HG02610 (cell line): ENCODE data around the gene PIEZO2.

Experiments
- ATAC-seq: cut with Tn5 transposase; IDR thresholded peaks from one replicate; pipeline ENCODE4 v1.9.1; 2021; ENCODE audit warnings: mild to moderate bottlenecking, moderate library complexity; ENCODE audit not compliant: unreplicated experiment

PIEZO2 gene

GRCh38 chr18:10805587-10806118, 343.7 kb downstream of the PIEZO2 start:
- ATAC-seq, result no peak

GRCh38 chr18:10804126-10804525, 345.2 kb downstream of the PIEZO2 start:
- ATAC-seq, result no peak

DNA sequence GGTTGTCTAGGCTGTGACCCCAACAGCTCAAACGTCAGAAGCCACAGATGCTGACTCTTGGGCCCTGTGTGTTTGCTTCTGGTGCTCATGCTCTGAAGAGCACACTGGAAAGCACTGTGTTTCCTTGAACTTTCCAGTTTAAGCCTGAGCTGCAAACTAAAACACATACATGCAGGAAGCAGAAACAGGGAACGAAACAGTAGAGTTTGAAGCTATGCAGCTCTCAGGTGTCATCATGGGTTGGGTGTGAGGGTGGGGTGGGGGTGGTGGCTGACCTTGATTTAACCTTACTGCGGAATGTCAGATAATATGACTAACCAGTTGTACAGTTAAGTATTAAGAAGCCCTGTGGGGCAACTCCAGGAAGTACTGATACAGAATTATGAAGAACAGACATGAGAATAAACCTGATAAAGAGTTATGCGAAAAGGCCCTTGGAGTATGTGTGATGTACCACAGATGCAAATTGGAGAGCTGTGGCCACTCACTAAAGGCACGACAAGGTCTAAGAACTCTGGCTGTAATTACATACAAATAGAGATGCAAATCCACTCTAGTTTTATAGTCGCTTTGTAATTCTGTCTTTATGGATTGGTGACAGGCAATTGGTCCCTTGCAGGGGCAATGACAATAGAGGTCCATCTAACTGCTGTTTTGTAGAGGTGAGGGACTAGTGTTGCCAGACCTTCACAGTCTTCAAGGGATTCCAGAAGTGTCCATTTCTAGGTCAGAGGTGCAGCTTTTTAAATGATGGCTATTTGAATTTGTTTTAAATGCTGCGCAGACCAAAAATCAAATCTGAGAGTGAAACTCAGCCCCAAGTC, 350.4 kb downstream of the PIEZO2 start:
- ATAC-seq, result no peak

DNA sequence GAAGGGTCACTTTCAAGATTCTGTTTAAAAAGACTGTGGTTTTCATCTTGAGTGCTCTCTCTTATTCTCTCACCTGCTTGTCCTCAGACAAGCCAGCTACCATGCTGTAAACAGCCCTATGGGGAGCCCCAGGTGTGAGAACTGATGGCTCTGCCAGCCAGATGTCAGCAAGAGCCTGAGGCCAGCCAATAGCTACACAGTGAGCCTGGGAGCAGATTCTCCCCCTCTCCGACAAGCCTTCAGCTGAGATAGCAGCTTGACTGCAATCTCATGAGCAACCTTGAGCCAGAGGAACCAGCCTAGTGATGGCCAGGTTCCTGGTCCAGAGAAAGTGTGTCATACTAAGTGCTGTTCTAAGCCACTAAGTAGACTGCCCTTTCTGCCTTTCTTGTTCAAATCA, 351.5 kb downstream of the PIEZO2 start:
- ATAC-seq, result no peak

DNA sequence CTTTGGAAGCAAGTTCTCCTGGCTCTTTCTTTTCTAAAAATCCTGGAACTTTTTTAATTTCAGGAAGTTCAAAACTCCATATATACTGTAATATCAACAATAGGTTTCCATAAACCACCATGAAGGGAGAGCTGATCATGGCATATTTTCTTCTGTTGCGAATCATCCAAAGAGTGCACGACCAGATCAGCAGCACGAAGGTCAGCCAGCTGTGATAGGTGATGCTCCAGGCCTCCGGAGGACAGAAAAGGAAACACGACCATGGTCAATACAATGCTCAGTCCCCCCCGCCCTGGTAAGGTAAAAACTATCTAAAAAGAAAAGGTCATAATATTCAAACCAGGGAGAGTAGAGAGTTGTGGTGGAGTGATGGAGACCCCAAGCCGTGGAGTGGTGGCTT, 354.6 kb downstream of the PIEZO2 start:
- no peak for ATAC-seq

GRCh38 chr18:10793730-10794370, 355.5 kb downstream of the PIEZO2 start:
- no peak for ATAC-seq

DNA sequence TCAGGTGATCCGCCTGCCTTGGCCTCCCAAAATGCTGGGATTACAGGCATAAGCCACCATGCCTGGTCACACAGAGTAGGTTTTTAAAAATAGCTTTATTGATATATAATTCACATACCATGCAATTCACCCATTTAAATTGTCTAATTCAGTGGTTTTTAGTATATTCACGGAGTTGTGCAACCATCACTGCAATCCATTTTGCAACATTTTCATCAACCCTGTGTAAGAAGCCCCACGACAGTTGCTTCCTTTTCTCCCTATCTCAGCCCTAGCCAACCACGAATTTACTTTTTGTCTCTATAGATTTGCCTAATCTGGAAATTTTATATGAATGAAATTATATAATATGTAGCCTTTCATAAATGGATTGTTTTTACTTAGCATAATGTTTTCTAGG, 357.2 kb downstream of the PIEZO2 start:
- no peak for ATAC-seq

GRCh38 chr18:10791169-10791831, 358.1 kb downstream of the PIEZO2 start:
- ATAC-seq, result no peak

DNA sequence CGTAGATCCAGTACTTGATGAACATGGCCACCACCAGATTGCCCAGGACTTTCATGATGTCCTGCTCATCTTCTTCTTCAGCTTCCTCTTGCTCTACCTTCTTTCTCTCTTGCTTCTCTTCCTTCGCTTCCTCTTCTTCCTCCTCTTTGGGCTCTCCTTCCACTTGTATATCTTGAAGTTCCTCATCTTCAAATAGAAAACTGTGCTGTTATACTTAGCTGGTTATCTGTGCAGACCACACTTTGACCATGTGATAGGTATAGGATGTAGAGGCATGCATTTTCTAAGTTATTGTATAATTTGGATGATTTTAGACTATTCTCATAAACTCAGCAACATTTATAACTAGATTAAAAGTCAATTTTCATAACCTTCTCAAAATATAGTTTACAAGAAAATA, 360.2 kb downstream of the PIEZO2 start:
- no peak for ATAC-seq

- ATAC-seq, result peak; percentile 88
These were observed 362.0 kb downstream of the PIEZO2 start for GRCh38 chr18:10787293-10787901.

DNA sequence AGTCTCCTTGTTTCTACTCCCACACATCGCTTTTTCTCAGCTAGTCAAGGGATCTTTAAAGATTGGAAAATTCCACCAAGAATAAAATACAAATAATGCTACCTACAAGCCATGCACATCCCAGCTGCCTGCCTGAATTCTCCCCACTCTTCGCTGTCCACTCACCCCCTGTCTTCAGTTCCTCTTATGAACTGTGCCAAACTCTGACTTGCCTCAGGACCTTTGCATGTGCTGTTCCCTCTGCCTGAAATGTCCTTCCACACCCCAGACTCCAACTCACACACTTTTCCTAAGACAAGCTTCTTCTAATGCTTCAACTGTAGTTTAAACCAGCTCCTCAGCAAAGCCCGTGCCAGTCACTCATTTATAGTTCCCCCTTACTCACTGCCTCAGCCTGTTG, 363.6 kb downstream of the PIEZO2 start:
- ATAC-seq, result no peak

DNA sequence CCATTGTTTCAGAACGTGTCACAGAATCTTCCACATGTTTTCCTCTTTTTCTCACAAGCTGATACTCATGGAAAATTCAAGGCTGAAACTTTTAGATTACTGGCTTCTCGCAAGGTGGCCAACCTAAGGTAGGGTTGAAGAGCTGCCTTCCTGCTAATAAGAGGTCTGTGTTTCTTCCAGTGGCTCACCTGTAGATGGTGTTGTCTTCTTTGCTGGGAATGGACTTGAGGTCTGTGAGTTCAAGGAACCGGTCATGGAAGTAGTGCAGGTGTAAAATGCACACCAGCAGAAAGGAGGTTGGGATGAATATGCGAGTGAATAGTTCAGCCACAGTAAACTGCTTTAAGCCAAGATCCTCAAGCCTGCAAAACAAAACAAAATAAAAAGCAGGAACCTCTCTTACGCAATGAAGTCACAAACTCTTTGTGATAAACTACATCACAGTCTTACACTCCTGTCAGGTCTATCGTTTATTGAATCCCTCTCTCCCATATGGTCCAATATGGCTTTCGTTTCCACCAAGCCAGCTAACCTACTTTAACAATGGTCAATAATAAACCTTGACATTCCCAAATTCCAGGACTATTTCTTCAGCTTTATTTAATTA, 364.7 kb downstream of the PIEZO2 start:
- ATAC-seq, result no peak

DNA sequence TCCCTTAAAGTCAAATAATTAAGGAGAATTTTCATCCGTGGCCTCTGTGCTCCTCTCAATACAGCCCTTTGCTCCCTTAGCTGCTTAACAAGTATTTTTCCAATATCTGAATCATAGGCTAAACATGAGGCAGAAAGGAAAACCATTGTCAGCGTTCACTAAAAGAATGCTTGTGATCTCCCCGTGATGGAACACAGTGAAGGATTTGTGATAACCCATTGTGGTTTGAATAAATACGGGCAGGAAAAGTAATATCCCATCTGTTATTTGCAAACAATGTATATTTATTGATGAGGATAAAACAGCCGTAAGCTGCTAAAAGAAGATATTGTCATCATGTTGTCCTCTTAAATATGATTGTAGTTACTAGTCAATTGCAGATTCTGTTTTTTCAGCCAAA, 365.4 kb downstream of the PIEZO2 start:
- no peak for ATAC-seq

- no peak for ATAC-seq
These were observed 372.9 kb downstream of the PIEZO2 start for GRCh38 chr18:10776493-10776892.

DNA sequence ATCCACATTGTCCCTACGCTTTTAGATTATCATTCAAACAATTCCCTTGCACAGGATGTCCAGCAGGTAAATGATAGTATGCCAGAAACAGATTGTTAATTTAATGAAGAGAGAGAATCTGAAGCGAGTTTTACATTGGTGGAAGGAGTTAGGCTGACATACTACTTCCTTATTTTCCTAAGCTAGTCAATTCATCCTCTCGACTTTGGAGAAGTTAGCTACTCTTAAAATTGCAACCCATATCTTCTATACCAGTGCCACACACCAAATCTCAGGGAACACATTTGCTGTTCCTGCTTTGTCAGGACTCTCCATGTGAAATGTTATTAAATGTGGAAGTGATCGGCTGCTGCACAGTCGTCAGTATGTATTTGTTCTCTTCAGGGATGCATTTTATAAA, 374.3 kb downstream of the PIEZO2 start:
- ATAC-seq, result no peak

DNA sequence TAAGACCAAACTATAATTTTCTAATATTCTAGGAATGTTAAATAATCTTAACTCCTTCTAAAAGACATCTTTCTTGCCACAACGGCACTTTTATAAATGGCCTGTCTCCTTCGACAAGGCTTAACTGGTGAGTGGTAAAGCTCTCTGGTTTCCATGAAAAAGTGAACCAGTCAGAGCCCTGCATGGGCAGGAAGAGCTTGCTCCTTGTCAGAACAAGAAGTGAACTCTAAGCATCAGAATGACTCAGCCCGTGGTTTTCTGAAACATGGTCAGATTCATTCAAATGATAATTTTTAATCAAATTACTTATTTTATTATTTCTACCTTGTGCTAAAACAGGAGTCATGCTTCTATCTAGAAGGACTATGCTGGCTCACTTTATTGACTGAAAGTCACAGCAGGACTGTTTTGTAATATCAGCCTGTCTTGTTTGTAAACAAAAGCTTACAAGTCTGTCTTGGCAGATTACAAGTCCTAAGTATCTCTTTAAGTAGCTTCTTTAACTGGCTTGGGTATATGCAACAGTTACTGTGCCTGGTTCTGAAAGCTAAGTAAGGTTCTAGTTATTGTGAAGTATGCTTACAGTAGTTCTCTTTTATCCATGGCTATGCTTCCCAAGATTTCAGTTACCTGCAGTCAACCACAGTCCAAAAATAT, 378.2 kb downstream of the PIEZO2 start:
- peak; percentile 87 for ATAC-seq

GRCh38 chr18:10770264-10770663, 379.1 kb downstream of the PIEZO2 start:
- no peak for ATAC-seq

DNA sequence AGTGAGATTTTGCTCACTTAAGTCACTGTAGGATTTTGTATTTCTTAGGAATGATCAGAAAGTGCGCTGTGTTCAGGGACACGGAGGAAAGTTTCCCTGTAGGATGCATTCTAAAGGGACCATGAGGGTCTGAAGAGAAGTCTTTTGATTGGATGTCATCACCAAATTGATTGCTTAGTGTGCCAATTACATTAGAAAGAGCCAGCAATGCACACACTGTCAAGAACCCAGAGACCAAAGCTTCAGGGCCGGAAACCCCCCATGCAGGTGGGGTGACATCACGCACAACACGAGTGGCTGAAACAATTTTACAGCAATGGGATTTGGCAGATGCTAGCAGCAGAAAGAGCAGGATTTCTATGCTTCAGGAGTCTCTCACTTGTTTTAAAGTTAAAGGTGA, 381.1 kb downstream of the PIEZO2 start:
- no peak for ATAC-seq

DNA sequence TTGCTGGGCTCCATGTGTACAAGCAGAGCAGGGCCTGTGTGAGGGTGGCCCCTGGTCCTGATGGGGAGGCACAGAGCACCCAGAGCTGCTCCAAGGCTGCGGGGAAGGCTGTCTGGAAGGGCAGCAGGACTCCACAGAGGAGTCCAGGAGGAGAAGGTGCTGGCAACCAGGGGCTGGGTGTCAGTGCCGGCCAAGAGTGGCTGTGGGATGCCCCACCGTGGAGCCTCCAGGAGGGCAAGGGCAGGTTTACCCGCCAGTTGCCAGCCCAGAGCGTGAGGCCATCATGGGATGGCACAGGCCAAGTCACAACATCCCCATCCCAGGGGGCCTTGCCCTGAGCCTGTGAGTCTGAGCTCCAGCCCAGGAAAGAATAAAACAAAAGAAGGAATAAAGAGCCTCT, 381.7 kb downstream of the PIEZO2 start:
- no peak for ATAC-seq

GRCh38 chr18:10760986-10761385, 388.4 kb downstream of the PIEZO2 start:
- no peak for ATAC-seq
